A549 (cell line): ENCODE results near the gene RAPGEF3. TPM values are rescaled to one million over a fixed set of nuclear protein-coding genes. Genes with fewer than 3 reads are reported as not detected.

ENCODE experiments used
- ATAC-seq, 2 experiments: fragments of 200-7000 bp in 1 of 2; fragments of >200 bp in 1 of 2; cut with Nextera tagmentation in 1 of 2; cut with Tn5 transposase in 1 of 2; 3 replicates each; pipeline versions ENCODE4 v1.8.0 to v1.9.1; 2018 to 2020; ENCODE audit warnings: mild to moderate bottlenecking in 1 of 2, moderate library complexity in 1 of 2
- CTCF ChIA-PET: fragments of 300-600 bp; sonication (Branson Sonifier 250); formaldehyde crosslinking; extraction: SDS; loops from one replicate; lab custom pipeline; 2021; ENCODE audit warnings: antibody characterized with exemption, inconsistent platforms; lab: Yijun Ruan, JAX
- POLR2A ChIA-PET: fragments of 350-600 bp; formaldehyde crosslinking; extraction: SDS; loops from one replicate; lab custom pipeline; 2021; ENCODE audit warnings: antibody characterized with exemption, inconsistent platforms; lab: Yijun Ruan, JAX
- DNase-seq, 2 experiments: peaks; one replicate each; pipeline versions ENCODE4 v3.0.0 to v3.0.0-alpha.2; 2011 to 2016; ENCODE audit warnings: low read depth in 1 of 2, low spot score in 1 of 2
- FAIRE-seq: peaks from 2 replicates; lab custom pipeline; 2011; peaks lifted over from hg19 to GRCh38; lab: Jason Lieb, UNC
- H3K27ac ChIP-seq, 2 experiments: fragments of >200 bp; sonication (Bioruptor Twin); formaldehyde crosslinking; 3 replicates each; pipeline ENCODE4 v1.5.1; 2016 to 2017
- H3K4me1 ChIP-seq: fragments of >200 bp; sonication (Bioruptor Twin); formaldehyde crosslinking; 3 replicates; pipeline ENCODE4 v1.6.1; 2016
- H3K4me2 ChIP-seq: fragments of >200 bp; sonication (Bioruptor Twin); formaldehyde crosslinking; 3 replicates; pipeline ENCODE4 v1.6.1; 2016
- H3K4me3 ChIP-seq: fragments of >200 bp; sonication (Bioruptor Twin); formaldehyde crosslinking; 3 replicates; pipeline ENCODE4 v1.5.1; 2016
- H3K9me3 ChIP-seq: fragments of >200 bp; sonication (Bioruptor Twin); formaldehyde crosslinking; 3 replicates; pipeline ENCODE4 v1.6.1; 2016
- BCL3 ChIP-seq: fragments of >200 bp; sonication (Bioruptor Twin); formaldehyde crosslinking; IDR thresholded peaks from 3 replicates; pipeline ENCODE4 v1.6.1; 2016
- BHLHE40 ChIP-seq: IDR thresholded peaks from 2 replicates; pipeline ENCODE4 v1.6.1; 2012; ENCODE audit warnings: low read depth, low read length, inconsistent platforms
- CEBPB ChIP-seq, 2 experiments: fragments of >200 bp in 1 of 2; sonication (Bioruptor Twin) in 1 of 2; formaldehyde crosslinking in 1 of 2; IDR thresholded peaks; 2 replicates each; pipeline ENCODE4 v1.6.1; 2012 to 2016
- CTCF ChIP-seq: fragments of >200 bp; sonication (Bioruptor Twin); formaldehyde crosslinking; IDR thresholded peaks from 3 replicates; pipeline ENCODE4 v1.5.1; 2016
- EP300 ChIP-seq, 2 experiments: fragments of >200 bp; sonication (Bioruptor Twin); formaldehyde crosslinking; IDR thresholded peaks; 2 replicates in 1 of 2; 3 replicates in 1 of 2; pipeline ENCODE4 v1.6.1; 2016 to 2017
- FOSB ChIP-seq: fragments of 250-450 bp; sonication (Bioruptor Pico); IDR thresholded peaks from 2 replicates; pipeline ENCODE4 v1.5.0; 2020; ENCODE audit warnings: mild to moderate bottlenecking, moderate library complexity
- HMGXB4 ChIP-seq: fragments of 250-450 bp; sonication (Bioruptor Pico); IDR thresholded peaks from 2 replicates; pipeline ENCODE4 v1.5.0; 2021; ENCODE audit warnings: mild to moderate bottlenecking, moderate library complexity, borderline replicate concordance
- JUNB ChIP-seq: fragments of >200 bp; sonication (Bioruptor Twin); formaldehyde crosslinking; IDR thresholded peaks from 2 replicates; pipeline ENCODE4 v1.6.1; 2016
- MAX ChIP-seq: IDR thresholded peaks from 2 replicates; pipeline ENCODE4 v1.6.1; 2012
- NFE2L2 ChIP-seq: fragments of 150-350 bp; conservative IDR thresholded peaks from 2 replicates; pipeline ENCODE4 v1.6.1; 2014; ENCODE audit warnings: low read length
- NR3C1 ChIP-seq: fragments of >200 bp; sonication (Bioruptor Twin); formaldehyde crosslinking; IDR thresholded peaks from 3 replicates; pipeline ENCODE4 v1.6.1; 2017
- RARB ChIP-seq: fragments of 250-450 bp; sonication (Bioruptor Pico); IDR thresholded peaks from 2 replicates; pipeline ENCODE4 v1.8.0; 2021; ENCODE audit warnings: mild to moderate bottlenecking, moderate library complexity
- REST ChIP-seq: fragments of 200-600 bp; sonication (generic); IDR thresholded peaks from 2 replicates; pipeline ENCODE4 v1.6.1; 2016; ENCODE audit warnings: antibody characterized with exemption, mild to moderate bottlenecking, moderate library complexity
- RNF2 ChIP-seq: fragments of 200-600 bp; sonication (generic); IDR thresholded peaks from 2 replicates; pipeline ENCODE4 v1.6.1; 2016; ENCODE audit warnings: low read depth, mild to moderate bottlenecking, antibody characterized with exemption, moderate library complexity, borderline replicate concordance
- SREBF2 ChIP-seq: fragments of 450-650 bp; IDR thresholded peaks from 2 replicates; pipeline ENCODE4 v1.6.1; 2014; ENCODE audit warnings: mild to moderate bottlenecking, moderate library complexity
- TP53 ChIP-seq: fragments of 250-450 bp; sonication (Bioruptor Pico); IDR thresholded peaks from 2 replicates; pipeline ENCODE4 v1.5.0; 2021; ENCODE audit warnings: mild to moderate bottlenecking, moderate library complexity
- USF2 ChIP-seq: fragments of 450-650 bp; IDR thresholded peaks from 2 replicates; pipeline ENCODE4 v1.6.1; 2014; ENCODE audit warnings: antibody characterized with exemption
- ZSCAN20 ChIP-seq: fragments of 250-450 bp; sonication (Bioruptor Pico); IDR thresholded peaks from 2 replicates; pipeline ENCODE4 v1.8.0; 2022; ENCODE audit warnings: mild to moderate bottlenecking, moderate library complexity
- WGBS: methylation state at CpG from one replicate; pipeline ENCODE4 v1.1.6; 2017; ENCODE audit errors: missing lambda C conversion rate; 5-methylcytosine and 5-hydroxymethylcytosine counted together
- polyA plus RNA-seq, 4 experiments: library from polyadenylated mRNA; depleted of rRNA in 3 of 4; stranded (reverse); fragments of >200 nt; fragmentation: RNase III in 1 of 4; extraction: RNeasy Plus Mini Kit Qiagen cat#74134 plus additional on column Dnase treatment in 1 of 4; gene quantifications; 2 replicates in 3 of 4; 3 replicates in 1 of 4; pipeline ENCODE4 v1.2.3, GENCODE V29; 2011 to 2017

RAPGEF3 gene
- polyA plus RNA-seq, 2 of the 4 experiments (the other 2 are of a cell fraction) = 0.70 to 0.89 TPM

- ChIA-PET CTCF (interaction anchor here (0.6 to 43.9 kb wide), 10 partner anchors 8 to 213 kb away, joined by 3 to 1399 read pairs (median 5); partner anchors contain the start of gene SLC48A1), POLR2A (no interaction called here)
- no peak for TF ChIP-seq TP53
- Histone ChIP-seq H3K9me3 (no peaks in the 10 kb centered on the region), H3K4me2 (no peak overlapping the region), H3K4me3 (no peak overlapping the region), H3K4me1 (peaks cover 3% of the 10 kb centered on the region), H3K27ac (no peak overlapping the region)
- FAIRE-seq (no peak), ATAC-seq (no peak), DNase-seq (no peak)
- 61% methylated on average over 3 of the region's 4 CpGs for WGBS
These were observed 22.5 kb downstream of the RAPGEF3 start for GRCh38 chr12:47736216-47736615.

GRCh38 chr12:47735649-47736048, 23.0 kb downstream of the RAPGEF3 start:
- CTCF ChIA-PET = interaction anchor here (0.8 to 43.9 kb wide), 8 partner anchors 9 to 103 kb away, joined by 3 to 1399 read pairs (median 8); partner anchors contain the start of genes RAPGEF3 and SLC48A1
- Histone ChIP-seq H3K9me3 (no peaks in the 10 kb centered on the region), H3K4me1 (no peaks in the 10 kb centered on the region)
- 73% methylated on average over 11 of the region's 11 CpGs for WGBS
- no peak for FAIRE-seq
- TF ChIP-seq REST (no peak), CEBPB (IDR thresholded peaks at IDR 0.05) (no peak), SREBF2 (no peak)
- TF ChIP-seq, all 56 proteins: peak for 0
- no peak overlapping the region for H3K4me2 ChIP-seq
- no peak overlapping the region for H3K27ac ChIP-seq
- no peak for DNase-seq
- ATAC-seq = no peak
- POLR2A ChIA-PET = no interaction called here
- H3K4me3 ChIP-seq = no peak overlapping the region

GRCh38 chr12:47734725-47735480, 23.8 kb downstream of the RAPGEF3 start:
- H3K4me2 ChIP-seq = no peak overlapping the region
- WGBS = 75% methylated on average over 9 of the region's 12 CpGs
- ChIA-PET POLR2A (no interaction called here), CTCF (interaction anchor here (0.9 to 43.9 kb wide), 10 partner anchors 6 to 103 kb away, joined by 3 to 1399 read pairs (median 16); partner anchors contain the start of genes RAPGEF3 and SLC48A1)
- TF ChIP-seq CTCF (no peak), ZSCAN20 (CRISPR knock-in tag) (no peak)
- TF ChIP-seq, all 56 proteins: peak for 0
- H3K27ac ChIP-seq = no peak overlapping the region
- H3K4me3 ChIP-seq = no peak overlapping the region
- no peaks in the 10 kb centered on the region for H3K9me3 ChIP-seq
- FAIRE-seq = no peak
- no peaks in the 10 kb centered on the region for H3K4me1 ChIP-seq
- no peak for DNase-seq
- ATAC-seq = no peak

GRCh38 chr12:47733142-47733541, 25.5 kb downstream of the RAPGEF3 start:
- DNase-seq (no peak), ATAC-seq (no peak), FAIRE-seq (no peak)
- H3K4me3 ChIP-seq = no peak overlapping the region
- WGBS = 29% methylated on average over 4 of the region's 4 CpGs
- H3K27ac ChIP-seq = no peak overlapping the region
- no peaks in the 10 kb centered on the region for H3K9me3 ChIP-seq
- ChIA-PET CTCF (interaction anchor here (0.6 to 43.9 kb wide), 11 partner anchors 8 to 228 kb away, joined by 3 to 1399 read pairs (median 4); partner anchors contain the start of genes RAPGEF3 and SLC48A1), POLR2A (no interaction called here)
- H3K4me1 ChIP-seq = no peaks in the 10 kb centered on the region
- H3K4me2 ChIP-seq = no peak overlapping the region
- TF ChIP-seq NR3C1 (no peak), BHLHE40 (no peak), RNF2 (no peak), EP300 (IDR thresholded peaks at IDR 0.05) (no peak), FOSB (CRISPR knock-in tag) (no peak), USF2 (no peak), NFE2L2 (no peak), MAX (no peak), ZSCAN20 (CRISPR knock-in tag) (no peak), HMGXB4 (CRISPR knock-in tag) (no peak), CEBPB (IDR thresholded peaks at IDR 0.05) (no peak), RARB (CRISPR knock-in tag) (no peak), JUNB (no peak), SREBF2 (no peak), BCL3 (no peak)
